Naive thymus-derived CD8-positive, alpha-beta T cell (primary cell): ENCODE results near the gene CLRN1. TPM values are rescaled to one million over a fixed set of nuclear protein-coding genes. Genes with fewer than 3 reads are reported as not detected.

Source experiments
- ATAC-seq, 2 donors: fragments of 150-1000 bp; cut with Tn5 transposase in 1 of 2; sonication (Bioruptor Pico), chemical (Tn5 transposase) in 1 of 2; 1 replicate in 1 of 2; 2 replicates in 1 of 2; pipeline ENCODE4 v1.10.0; 2021; ENCODE audit warnings: mild to moderate bottlenecking in 2 of 2, moderate library complexity in 2 of 2
- POLR2A ChIA-PET: fragments of 350-600 bp; sonication (Branson Sonifier 250); formaldehyde crosslinking; loops from one replicate; lab custom pipeline; 2021; ENCODE audit warnings: antibody characterized with exemption; lab: Charles Lee
- DNase-seq, 10 donors: peaks; one replicate each; pipeline versions ENCODE4 v3.0.0 to v3.0.0-alpha.2; 2020 to 2022
- H3K27ac Mint-ChIP-seq, 10 donors: one replicate each; pipeline ENCODE4 v1.8.0; 2020 to 2022; ENCODE audit warnings: mild to moderate bottlenecking in 10 of 10, mixed read lengths in 10 of 10, moderate library complexity in 4 of 10, inconsistent platforms in 1 of 10
- H3K27me3 Mint-ChIP-seq, 5 donors: one replicate each; pipeline ENCODE4 v1.8.0; 2021 to 2022; ENCODE audit warnings: mixed read lengths in 5 of 5
- H3K36me3 Mint-ChIP-seq, 3 donors: one replicate each; pipeline ENCODE4 v1.8.0; 2020 to 2022; ENCODE audit warnings: mixed read lengths in 3 of 3, mild to moderate bottlenecking in 2 of 3, inconsistent platforms in 1 of 3
- H3K4me1 Mint-ChIP-seq, 4 donors: one replicate each; pipeline ENCODE4 v1.8.0; 2021 to 2022; ENCODE audit warnings: mixed read lengths in 4 of 4
- H3K4me3 Mint-ChIP-seq, 10 donors: one replicate each; pipeline ENCODE4 v1.8.0; 2020 to 2022; ENCODE audit warnings: mild to moderate bottlenecking in 10 of 10, mixed read lengths in 10 of 10, moderate library complexity in 6 of 10, inconsistent platforms in 1 of 10
- H3K9me3 Mint-ChIP-seq, 9 donors: one replicate each; pipeline ENCODE4 v1.8.0; 2020 to 2022; ENCODE audit warnings: mixed read lengths in 9 of 9, mild to moderate bottlenecking in 3 of 9, inconsistent platforms in 1 of 9, moderate library complexity in 1 of 9
- polyA plus RNA-seq, 3 donors: library from polyadenylated mRNA; unstranded; fragments of 300-500 nt; fragmentation: Illumina TruSeq; gene quantifications; one replicate each; pipeline ENCODE4 v1.2.3, GENCODE V29; 2021
- total RNA-seq, 8 experiments: library from RNA in 2 of 8; stranded (reverse) in 2 of 8; gene quantifications; one replicate each; pipeline ENCODE4 v1.2.3 and lab custom pipeline; 2021 to 2026

The CLRN1 gene
- total and polyA plus RNA-seq, 5 experiments from 2014 or later: not detected

DNA sequence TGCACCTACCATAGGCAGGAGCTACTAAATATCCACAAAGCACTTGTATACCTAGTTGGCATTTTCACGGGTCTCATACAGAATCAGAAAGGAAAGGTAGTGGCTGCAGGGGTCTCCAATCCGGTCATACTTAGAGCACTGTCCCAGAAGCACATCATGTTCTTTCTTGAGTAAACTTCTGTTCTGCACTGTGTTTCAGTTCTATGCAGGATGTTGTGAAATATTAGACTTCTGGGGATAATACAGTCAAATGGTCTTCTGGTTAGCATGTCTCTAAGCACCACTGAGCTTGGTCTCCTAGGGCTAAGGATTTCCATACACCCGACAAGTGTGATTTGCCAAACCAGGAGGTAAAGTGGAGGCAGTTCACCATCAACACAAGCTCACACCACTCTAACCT lies 95.2 kb downstream of the CLRN1 start:
- POLR2A ChIA-PET: no interaction called here
- H3K27ac Mint-ChIP-seq: no peak overlapping the region
- DNase-seq (no peak), ATAC-seq (no peak)
- no peaks in the 10 kb centered on the region for H3K36me3 Mint-ChIP-seq
- no peaks in the 10 kb centered on the region for H3K4me1 Mint-ChIP-seq
- H3K4me3 Mint-ChIP-seq: no peak overlapping the region
- no peaks in the 10 kb centered on the region for H3K9me3 Mint-ChIP-seq
- H3K27me3 Mint-ChIP-seq: peaks cover 0 to 2% (median 0%) of the 10 kb centered on the region in 5 donors

DNA sequence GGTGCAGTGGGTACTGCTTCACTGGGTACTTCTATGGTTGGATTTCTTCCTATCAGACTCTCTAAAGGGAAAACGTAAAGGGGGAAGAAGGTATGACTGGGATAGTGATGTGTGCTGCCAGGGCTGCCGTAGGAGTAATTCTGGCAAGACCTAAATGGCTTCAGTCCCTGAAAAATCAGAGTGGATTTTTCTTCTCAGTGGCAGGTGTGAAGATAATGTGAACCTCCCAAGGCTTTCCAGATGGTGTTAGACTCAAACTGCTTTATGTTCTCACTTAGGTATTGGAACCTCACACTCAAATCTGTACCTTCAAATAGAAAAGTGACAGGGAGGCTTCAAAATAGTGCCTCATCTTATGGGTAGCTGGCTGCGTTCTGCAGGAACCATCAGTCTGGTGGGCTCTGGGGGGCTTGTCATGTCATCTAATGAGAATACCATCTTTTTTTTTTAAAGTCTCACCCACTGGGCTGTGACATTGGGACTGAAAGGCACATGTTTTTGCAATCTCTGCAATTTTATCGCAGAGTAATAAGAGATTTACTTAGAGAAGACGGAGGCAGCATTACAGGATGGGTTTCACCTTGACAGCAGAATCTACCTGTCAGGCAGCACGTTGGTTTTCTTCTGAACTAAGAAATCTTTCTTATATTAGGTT lies 95.8 kb downstream of the CLRN1 start:
- Mint-ChIP-seq H3K27ac (no peak overlapping the region), H3K27me3 (peaks cover 0 to 2% (median 0%) of the 10 kb centered on the region in 5 donors), H3K4me3 (no peak overlapping the region), H3K9me3 (no peaks in the 10 kb centered on the region), H3K4me1 (no peaks in the 10 kb centered on the region), H3K36me3 (no peaks in the 10 kb centered on the region)
- DNase-seq (no peak), ATAC-seq (no peak)
- POLR2A ChIA-PET: no interaction called here

Other genes with a start within 250 kb of the CLRN1 start
- 10 to 100 TPM; 16.9 to 18.4 TPM for gene SIAH2, start 209.6 kb downstream of the CLRN1 start, total RNA-seq
- gene SIAH2, start 209.6 kb downstream of the CLRN1 start, polyA plus RNA-seq: 10 to 100 TPM; 10.9 to 20.5 (median 20.3) TPM
- gene MINDY4B, start 67.3 kb downstream of the CLRN1 start, total RNA-seq: not detected
- not detected for gene MINDY4B, start 67.3 kb downstream of the CLRN1 start, polyA plus RNA-seq
- gene MED12L, start 112.9 kb upstream of the CLRN1 start, total RNA-seq: under 1 TPM; 0.29 to 0.66 TPM
- not detected for gene MED12L, start 112.9 kb upstream of the CLRN1 start, polyA plus RNA-seq
- 10 to 100 TPM; 35.5 to 39.3 TPM for gene GPR171, start 230.5 kb upstream of the CLRN1 start, total RNA-seq
- gene GPR171, start 230.5 kb upstream of the CLRN1 start, polyA plus RNA-seq: 100 to 1,000 TPM in 2 of 3 donors, 10 to 100 TPM in 1; 69.3 to 123 (median 108) TPM